Panc1 (cell line): Measurements from ENCODE around the gene ADTRP. TPM values are rescaled to one million over a fixed set of nuclear protein-coding genes. Genes with fewer than 3 reads are reported as not detected.

Source experiments
- ATAC-seq: fragments of 200-7000 bp; cut with Tn5 transposase; 2 replicates; pipeline ENCODE4 v1.9.1; 2020; ENCODE audit warnings: mild to moderate bottlenecking, moderate library complexity
- BruUV-seq: library from RNA; stranded (reverse); fragments of 400-500 nt; replicated peaks from 2 replicates; lab custom pipeline; 2021; lab: Mats Ljungman, UMichigan
- CTCF ChIA-PET: fragments of 300-600 bp; sonication (Branson Sonifier 250); formaldehyde crosslinking; loops from one replicate; lab custom pipeline; 2022; ENCODE audit warnings: antibody characterized with exemption; lab: Charles Lee
- POLR2A ChIA-PET: fragments of 300-600 bp; sonication (Branson Sonifier 250); formaldehyde crosslinking; loops from one replicate; lab custom pipeline; 2022; ENCODE audit warnings: antibody characterized with exemption; lab: Charles Lee
- DNase-seq: peaks from one replicate; pipeline ENCODE4 v3.0.0-alpha.2; 2010; ENCODE audit warnings: low read depth, low spot score
- H3K27ac ChIP-seq: 2 replicates; pipeline ENCODE4 v1.5.1; 2011; ENCODE audit warnings: mild to moderate bottlenecking, low read length, inconsistent platforms
- H3K27me3 ChIP-seq: fragments of 200-500 bp; sonication (Bioruptor generic); 2 replicates; pipeline ENCODE4 v1.6.0; 2014; ENCODE audit warnings: low read length, inconsistent platforms; ENCODE audit not compliant: control insufficient read depth, insufficient read depth
- H3K36me3 ChIP-seq: fragments of 200-500 bp; sonication (Bioruptor generic); 2 replicates; pipeline ENCODE4 v1.5.1; 2014; ENCODE audit warnings: inconsistent platforms, mild to moderate bottlenecking, low read length, moderate library complexity; ENCODE audit not compliant: control insufficient read depth, insufficient read depth
- H3K4me1 ChIP-seq: 2 replicates; pipeline ENCODE4 v1.5.1; 2011; ENCODE audit warnings: inconsistent platforms, mild to moderate bottlenecking, low read length, moderate library complexity; ENCODE audit not compliant: control insufficient read depth, insufficient read depth
- H3K4me3 ChIP-seq, 2 experiments: 2 replicates each; pipeline ENCODE4 v1.5.1; 2011 to 2012; ENCODE audit warnings: low read depth in 2 of 2, low read length in 2 of 2, mild to moderate bottlenecking in 2 of 2, inconsistent platforms in 1 of 2, moderate library complexity in 1 of 2
- H3K9me3 ChIP-seq: fragments of 200-500 bp; sonication (Bioruptor generic); 2 replicates; pipeline ENCODE4 v1.5.1; 2014; ENCODE audit warnings: low read depth, mild to moderate bottlenecking, inconsistent platforms, low read length, moderate library complexity; ENCODE audit not compliant: control insufficient read depth, insufficient read depth
- CTCF ChIP-seq: fragments of 450-650 bp; IDR thresholded peaks from 2 replicates; pipeline ENCODE4 v1.5.1; 2017; ENCODE audit warnings: mild to moderate bottlenecking
- POLR2AphosphoS5 ChIP-seq: IDR thresholded peaks from 2 replicates; pipeline ENCODE4 v1.6.1; 2012; ENCODE audit warnings: mild to moderate bottlenecking, low read depth, low read length, moderate library complexity
- SIN3A ChIP-seq: IDR thresholded peaks from 2 replicates; pipeline ENCODE4 v1.6.1; 2012; ENCODE audit warnings: low read depth, mild to moderate bottlenecking, low read length, moderate library complexity, borderline replicate concordance; ENCODE audit not compliant: insufficient read depth
- TCF7L2 ChIP-seq: IDR thresholded peaks from 2 replicates; pipeline ENCODE4 v1.6.1; 2011; ENCODE audit warnings: mild to moderate bottlenecking, low read depth, low read length, inconsistent platforms
- in situ Hi-C: cut with HindIII; loops from 2 replicates; pipeline ENCODE4 v1.10.0; 2016; ENCODE audit warnings: low sequenced_read_pairs, low pct_unique_long_range_greater_than_20kb
- intact Hi-C: fragments of 100-400 bp; cut with micrococcal nuclease; formaldehyde crosslinking; loops from one replicate; pipeline ENCODE4 v1.10.0; 2022; ENCODE audit not compliant: unreplicated experiment
- total RNA-seq: library from RNA; stranded (reverse); gene quantifications from one replicate; pipeline ENCODE4 v1.2.1, GENCODE V29; 2021; ENCODE audit not compliant: unreplicated experiment
- TF ChIP-seq, protein P1 (sequence below), 2 experiments: IDR thresholded peaks; 2 replicates each; pipeline ENCODE4 v1.6.1; 2011 to 2012; ENCODE audit warnings: low read depth in 2 of 2, control low read depth in 1 of 2, low read length in 1 of 2, mild to moderate bottlenecking in 1 of 2, moderate library complexity in 1 of 2; ENCODE audit not compliant: insufficient read depth in 1 of 2

The ADTRP gene
- total RNA-seq, 1 experiment from 2014 or later, result not detected

GRCh38 chr6:11722805-11723631 lies 55.6 kb downstream of the ADTRP start:
- no peak overlapping the region for H3K4me3 ChIP-seq
- intact Hi-C loops (no loop called here), in situ Hi-C loops (no loop called here)
- no TSS peak for BruUV-seq
- TF ChIP-seq CTCF (no peak), TCF7L2 (no peak), POLR2AphosphoS5 (no peak), SIN3A (no peak)
- TF ChIP-seq, protein P1, sequence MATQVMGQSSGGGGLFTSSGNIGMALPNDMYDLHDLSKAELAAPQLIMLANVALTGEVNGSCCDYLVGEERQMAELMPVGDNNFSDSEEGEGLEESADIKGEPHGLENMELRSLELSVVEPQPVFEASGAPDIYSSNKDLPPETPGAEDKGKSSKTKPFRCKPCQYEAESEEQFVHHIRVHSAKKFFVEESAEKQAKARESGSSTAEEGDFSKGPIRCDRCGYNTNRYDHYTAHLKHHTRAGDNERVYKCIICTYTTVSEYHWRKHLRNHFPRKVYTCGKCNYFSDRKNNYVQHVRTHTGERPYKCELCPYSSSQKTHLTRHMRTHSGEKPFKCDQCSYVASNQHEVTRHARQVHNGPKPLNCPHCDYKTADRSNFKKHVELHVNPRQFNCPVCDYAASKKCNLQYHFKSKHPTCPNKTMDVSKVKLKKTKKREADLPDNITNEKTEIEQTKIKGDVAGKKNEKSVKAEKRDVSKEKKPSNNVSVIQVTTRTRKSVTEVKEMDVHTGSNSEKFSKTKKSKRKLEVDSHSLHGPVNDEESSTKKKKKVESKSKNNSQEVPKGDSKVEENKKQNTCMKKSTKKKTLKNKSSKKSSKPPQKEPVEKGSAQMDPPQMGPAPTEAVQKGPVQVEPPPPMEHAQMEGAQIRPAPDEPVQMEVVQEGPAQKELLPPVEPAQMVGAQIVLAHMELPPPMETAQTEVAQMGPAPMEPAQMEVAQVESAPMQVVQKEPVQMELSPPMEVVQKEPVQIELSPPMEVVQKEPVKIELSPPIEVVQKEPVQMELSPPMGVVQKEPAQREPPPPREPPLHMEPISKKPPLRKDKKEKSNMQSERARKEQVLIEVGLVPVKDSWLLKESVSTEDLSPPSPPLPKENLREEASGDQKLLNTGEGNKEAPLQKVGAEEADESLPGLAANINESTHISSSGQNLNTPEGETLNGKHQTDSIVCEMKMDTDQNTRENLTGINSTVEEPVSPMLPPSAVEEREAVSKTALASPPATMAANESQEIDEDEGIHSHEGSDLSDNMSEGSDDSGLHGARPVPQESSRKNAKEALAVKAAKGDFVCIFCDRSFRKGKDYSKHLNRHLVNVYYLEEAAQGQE (IDR thresholded peaks at IDR 0.05; ENCODE audit: insufficient read depth in 1 of 2, low read depth in 2 of 2, low read length in 1 of 2), result no peak
- no peaks in the 10 kb centered on the region for H3K27me3 ChIP-seq
- H3K4me1 ChIP-seq, result no peaks in the 10 kb centered on the region
- no peak overlapping the region for H3K27ac ChIP-seq
- ChIA-PET CTCF (no interaction called here), POLR2A (no interaction called here)
- H3K9me3 ChIP-seq, result no peaks in the 10 kb centered on the region
- no peak for DNase-seq
- no peaks in the 10 kb centered on the region for H3K36me3 ChIP-seq
- ATAC-seq, result no peak

DNA sequence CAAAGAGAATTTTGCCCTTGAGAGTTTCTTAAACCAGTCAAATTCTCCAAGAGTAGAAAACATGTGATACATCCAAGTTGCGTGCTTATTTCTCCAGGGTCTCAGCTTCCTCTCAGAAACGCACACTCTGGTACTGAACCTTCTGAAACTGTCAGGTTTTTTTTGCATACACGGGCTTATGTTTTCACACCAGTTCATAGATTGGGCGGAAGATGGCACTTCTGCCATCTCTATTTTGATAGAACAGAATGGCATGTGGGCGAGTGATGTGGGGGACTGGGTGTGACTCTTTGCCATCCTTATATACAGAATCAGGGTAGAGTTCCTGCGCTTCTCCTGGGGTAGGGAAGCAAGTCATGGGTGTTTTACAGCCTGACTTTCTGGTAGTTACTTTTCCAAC lies 56.4 kb downstream of the ADTRP start:
- ATAC-seq (no peak), DNase-seq (no peak)
- TF ChIP-seq POLR2AphosphoS5, result no peak
- no peak for TF ChIP-seq CTCF
- TF ChIP-seq SIN3A, result no peak
- no peak for TF ChIP-seq TCF7L2
- TF ChIP-seq, protein P1 (IDR thresholded peaks at IDR 0.05; ENCODE audit: insufficient read depth in 1 of 2, low read depth in 2 of 2, low read length in 1 of 2), result no peak
- intact Hi-C loops (no loop called here), in situ Hi-C loops (no loop called here)
- Histone ChIP-seq H3K9me3 (no peaks in the 10 kb centered on the region), H3K4me3 (no peak overlapping the region), H3K36me3 (no peaks in the 10 kb centered on the region), H3K4me1 (no peaks in the 10 kb centered on the region), H3K27me3 (no peaks in the 10 kb centered on the region), H3K27ac (no peak overlapping the region)
- ChIA-PET POLR2A (no interaction called here), CTCF (no interaction called here)
- no TSS peak for BruUV-seq
